K562 (cell line): ENCODE data around the gene APBB2.

Experiments
- BCOR ChIP-seq: fragments of 450-650 bp; IDR thresholded peaks from 2 replicates; pipeline ENCODE4 v1.6.1; 2016
- CBX2 ChIP-seq: fragments of 200-600 bp; sonication (generic); IDR thresholded peaks from one replicate; pipeline ENCODE4 v1.6.1; 2012; ENCODE audit warnings: mild to moderate bottlenecking, low read length, inconsistent platforms; ENCODE audit not compliant: insufficient read depth, poor library complexity, severe bottlenecking
- CREB1 ChIP-seq, 2 experiments: sonication (generic) in 1 of 2; formaldehyde crosslinking in 1 of 2; IDR thresholded peaks; 2 replicates each; pipeline versions ENCODE4 v1.6.1 to v1.8.0; 2012 to 2022; ENCODE audit warnings: inconsistent platforms in 1 of 2, mild to moderate bottlenecking in 1 of 2, missing genetic modification reagents in 1 of 2, moderate library complexity in 1 of 2
- CTCF ChIP-seq, 3 experiments: IDR thresholded peaks in 2 of 3; conservative IDR thresholded peaks in 1 of 3; 2 replicates each; pipeline ENCODE4 v1.5.1; 2011 to 2012; ENCODE audit warnings: low read length in 3 of 3, mild to moderate bottlenecking in 3 of 3, control low read depth in 2 of 3, improper control_type of control experiment in 1 of 3, inconsistent platforms in 1 of 3, low read depth in 1 of 3, mixed read lengths in 1 of 3, moderate library complexity in 1 of 3; ENCODE audit not compliant: insufficient read depth in 2 of 3
- E2F6 ChIP-seq, 2 experiments: IDR thresholded peaks; 2 replicates each; pipeline ENCODE4 v1.6.1; 2011; ENCODE audit warnings: borderline replicate concordance in 1 of 2, control low read depth in 1 of 2, low read depth in 1 of 2, low read length in 1 of 2, mild to moderate bottlenecking in 1 of 2, mixed read lengths in 1 of 2, moderate library complexity in 1 of 2; ENCODE audit not compliant: insufficient read depth in 1 of 2, insufficient read length in 1 of 2, poor library complexity in 1 of 2, severe bottlenecking in 1 of 2; ENCODE audit errors: extremely low read depth in 1 of 2
- REST ChIP-seq, 2 experiments: fragments of 450-650 bp; formaldehyde crosslinking in 1 of 2; IDR thresholded peaks; 2 replicates each; pipeline versions ENCODE4 v1.4.0 to v1.6.1; 2014 to 2020; ENCODE audit warnings: mild to moderate bottlenecking in 2 of 2, borderline replicate concordance in 1 of 2, low read depth in 1 of 2
- USF1 ChIP-seq: sonication (generic); formaldehyde crosslinking; IDR thresholded peaks from 2 replicates; pipeline ENCODE4 v1.9.0; 2022; ENCODE audit warnings: mild to moderate bottlenecking, missing genetic modification reagents
- ZNF224 ChIP-seq: sonication (generic); formaldehyde crosslinking; IDR thresholded peaks from 2 replicates; pipeline ENCODE4 v1.8.0; 2022; ENCODE audit warnings: mild to moderate bottlenecking, missing genetic modification reagents

GRCh38 chr4:41124916-41125548, 89.3 kb downstream of the APBB2 start:
- TF ChIP-seq REST (IDR thresholded peaks at IDR 0.05; ENCODE audit: borderline replicate concordance) (no peak), REST (CRISPR knock-in tag; IDR thresholded peaks at IDR 0.05; ENCODE audit: low read depth) (no peak), BCOR (no peak), E2F6 (IDR thresholded peaks at IDR 0.05; ENCODE audit: borderline replicate concordance in 1 of 2, extremely low read depth in 1 of 2, insufficient read depth in 1 of 2, insufficient read length in 1 of 2, low read depth in 1 of 2, low read length in 1 of 2, poor library complexity in 1 of 2, severe bottlenecking in 1 of 2) (no peak), USF1 (no peak), CREB1 (IDR thresholded peaks at IDR 0.05) (no peak), CREB1 (CRISPR knock-in tag; IDR thresholded peaks at IDR 0.05) (no peak), CTCF (IDR thresholded peaks at IDR 0.05 in 2 of 3, conservative IDR thresholded peaks at IDR 0.05 in 1 of 3; ENCODE audit: insufficient read depth in 2 of 3, low read depth in 1 of 3, low read length in 3 of 3) (no peak), ZNF224 (no peak), CBX2 (no peak)
